NT2/D1 (cell line): ENCODE results near the gene PEX26.
"Not testable (repeated sequence)": the region's sequence is repeated elsewhere in the genome, so short reads cannot be mapped to it uniquely, and the experiment has no call there.

ENCODE experiments used
- DNase-seq: peaks from one replicate; pipeline ENCODE4 v3.0.0-alpha.2; 2011; ENCODE audit warnings: low read depth, low spot score
- H3K27me3 ChIP-seq: 2 replicates; pipeline ENCODE4 v1.6.0; 2011; ENCODE audit warnings: mild to moderate bottlenecking; ENCODE audit not compliant: insufficient read length, insufficient read depth
- H3K36me3 ChIP-seq: 2 replicates; pipeline ENCODE4 v1.6.1; 2011; ENCODE audit warnings: mild to moderate bottlenecking, low read length, mixed read lengths; ENCODE audit not compliant: insufficient read depth, insufficient read length
- H3K4me1 ChIP-seq: 2 replicates; pipeline ENCODE4 v1.5.1; 2011; ENCODE audit not compliant: insufficient read depth, insufficient read length
- H3K4me3 ChIP-seq: 2 replicates; pipeline ENCODE4 v1.5.1; 2011; ENCODE audit warnings: low read depth; ENCODE audit not compliant: insufficient read length
- H3K9ac ChIP-seq: 2 replicates; pipeline ENCODE4 v1.6.0; 2011; ENCODE audit warnings: low read depth; ENCODE audit not compliant: insufficient read length
- H3K9me3 ChIP-seq: 2 replicates; pipeline ENCODE4 v1.5.1; 2011; ENCODE audit warnings: mild to moderate bottlenecking, low read length; ENCODE audit not compliant: insufficient read depth
- SUZ12 ChIP-seq: IDR thresholded peaks from 2 replicates; pipeline ENCODE4 v1.6.1; 2011; ENCODE audit not compliant: insufficient read length, insufficient read depth; ENCODE audit errors: extremely low read depth
- YY1 ChIP-seq: IDR thresholded peaks from 2 replicates; pipeline ENCODE4 v1.6.1; 2011; ENCODE audit not compliant: insufficient read length, insufficient read depth
- ZNF274 ChIP-seq: IDR thresholded peaks from 2 replicates; pipeline ENCODE4 v1.6.1; 2011; ENCODE audit warnings: mild to moderate bottlenecking, low read depth, low read length

PEX26 gene

DNA sequence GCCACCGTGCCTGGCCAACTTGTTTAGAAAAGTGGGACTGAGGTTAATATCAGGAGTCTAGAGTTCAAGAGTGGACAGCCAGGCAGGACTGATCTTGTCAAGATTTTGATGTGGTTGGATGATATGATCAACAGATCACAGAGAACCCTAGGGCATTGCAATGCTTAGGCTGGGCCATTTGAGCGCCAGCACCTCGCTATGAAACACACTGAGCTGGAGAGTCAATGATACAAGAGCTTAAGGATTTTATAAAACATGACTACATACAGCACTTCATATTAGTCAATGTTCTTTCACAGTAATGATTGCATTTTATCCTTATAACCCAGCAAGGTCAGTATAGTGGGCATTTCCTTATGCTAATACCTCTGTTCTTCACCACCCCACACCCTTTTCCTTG, 15.4 kb upstream of the PEX26 start:
- TF ChIP-seq SUZ12 (no peak), ZNF274 (no peak), YY1 (no peak)
- H3K27me3 ChIP-seq, result no peaks in the 10 kb centered on the region
- no peaks in the 10 kb centered on the region for H3K9me3 ChIP-seq
- no peaks in the 10 kb centered on the region for H3K36me3 ChIP-seq
- H3K4me3 ChIP-seq, result no peak overlapping the region
- H3K4me1 ChIP-seq, result no peaks in the 10 kb centered on the region
- no peak overlapping the region for H3K9ac ChIP-seq
- no peak for DNase-seq

DNA sequence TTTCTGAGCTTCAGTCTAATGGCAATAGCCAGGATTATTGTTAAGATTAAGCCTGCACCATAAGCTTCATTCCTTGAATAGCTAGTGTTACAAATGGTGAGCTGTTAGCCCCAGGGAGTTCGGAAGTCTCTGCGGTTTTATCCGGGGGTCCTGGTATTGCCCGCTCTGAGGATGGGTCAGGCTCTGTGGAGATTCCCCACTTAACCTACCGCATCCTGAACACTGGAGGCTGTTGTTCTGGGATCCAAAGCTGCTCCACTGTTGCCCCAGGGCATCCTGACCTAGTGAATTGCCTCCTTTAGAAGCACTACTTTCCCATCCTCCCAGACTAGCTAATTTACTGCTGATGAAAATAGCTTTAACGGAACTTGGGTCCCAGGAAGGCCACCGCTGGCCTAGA, 14.5 kb upstream of the PEX26 start:
- no peak for DNase-seq
- no peaks in the 10 kb centered on the region; the same call in 1 of the 2 replicates for H3K9me3 ChIP-seq
- TF ChIP-seq YY1 (no peak), SUZ12 (no peak), ZNF274 (no peak)
- no peak overlapping the region for H3K9ac ChIP-seq
- no peaks in the 10 kb centered on the region for H3K27me3 ChIP-seq
- H3K4me1 ChIP-seq, result no peaks in the 10 kb centered on the region
- no peaks in the 10 kb centered on the region for H3K36me3 ChIP-seq
- H3K4me3 ChIP-seq, result no peak overlapping the region

DNA sequence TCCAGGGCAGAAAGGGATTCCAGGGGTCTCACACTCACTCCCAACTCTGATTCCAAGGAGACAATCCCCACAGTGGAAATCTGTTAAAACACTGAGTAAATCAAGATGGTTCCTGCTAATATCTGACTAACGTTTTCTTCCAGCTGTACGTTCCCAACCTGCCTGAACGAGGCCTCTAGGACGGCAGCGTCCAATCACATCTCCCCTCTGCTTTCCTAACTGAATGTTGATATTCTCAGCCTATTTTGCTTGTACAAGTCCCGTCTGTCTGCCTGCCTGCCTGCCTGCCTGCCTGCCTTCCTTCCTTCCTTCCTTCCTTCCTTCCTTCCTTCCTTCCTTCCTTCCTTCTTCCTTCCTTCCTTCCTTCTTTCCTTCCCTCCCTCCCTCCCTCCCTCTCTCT, 14.1 kb upstream of the PEX26 start:
- H3K4me3 ChIP-seq, H3K4me1 ChIP-seq, H3K9ac ChIP-seq, H3K36me3 ChIP-seq, H3K9me3 ChIP-seq, H3K27me3 ChIP-seq, DNase-seq: not testable (repeated sequence)

DNA sequence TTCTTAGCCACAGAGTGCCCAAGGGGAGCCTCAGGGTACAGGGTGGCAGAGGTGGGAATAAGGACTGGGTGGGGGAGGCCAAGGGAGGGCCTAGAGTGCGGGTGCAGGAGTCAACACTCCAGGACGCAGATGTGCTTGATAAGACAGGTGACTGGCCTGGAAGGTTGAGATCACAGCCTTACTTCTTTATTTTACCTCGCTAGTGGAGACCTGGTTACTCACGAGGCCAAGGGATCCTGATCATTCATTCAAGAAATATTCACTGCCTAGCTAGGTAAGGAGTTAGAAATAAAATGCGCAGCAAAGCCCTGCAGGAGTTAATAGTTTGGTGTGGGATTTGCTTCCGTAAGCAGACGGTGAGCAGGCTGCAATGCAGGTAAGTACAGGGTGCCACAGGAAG, 13.2 kb upstream of the PEX26 start:
- H3K9me3 ChIP-seq, result no peaks in the 10 kb centered on the region; the same call in 1 of the 2 replicates
- no peaks in the 10 kb centered on the region for H3K4me1 ChIP-seq
- no peak overlapping the region for H3K4me3 ChIP-seq
- DNase-seq, result no peak
- no peak overlapping the region for H3K9ac ChIP-seq
- no peaks in the 10 kb centered on the region for H3K27me3 ChIP-seq
- H3K36me3 ChIP-seq, result no peaks in the 10 kb centered on the region
- no peak for TF ChIP-seq YY1
- no peak for TF ChIP-seq SUZ12
- no peak for TF ChIP-seq ZNF274

DNA sequence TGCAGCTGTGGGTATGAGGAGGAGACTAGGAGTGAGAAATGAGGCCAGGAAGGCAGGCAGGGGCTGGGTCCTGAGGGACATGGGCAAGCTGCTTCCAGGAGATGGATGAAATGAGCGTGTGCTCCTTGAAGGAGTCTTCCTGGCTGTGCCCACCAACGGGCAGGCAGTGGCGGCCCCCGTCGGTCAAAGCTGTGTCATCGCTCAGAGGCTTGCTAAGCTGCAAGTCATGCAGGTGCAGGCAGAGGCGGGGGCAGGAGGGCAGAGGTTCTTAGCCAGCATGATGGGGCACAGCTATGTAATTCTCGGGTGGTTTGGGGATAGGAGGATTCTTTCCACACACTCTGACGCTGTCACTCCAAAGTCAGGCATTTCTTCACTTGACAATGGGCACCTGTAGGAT, 12.5 kb upstream of the PEX26 start:
- Histone ChIP-seq H3K9me3 (no peaks in the 10 kb centered on the region; the same call in 1 of the 2 replicates), H3K4me1 (no peaks in the 10 kb centered on the region)

DNA sequence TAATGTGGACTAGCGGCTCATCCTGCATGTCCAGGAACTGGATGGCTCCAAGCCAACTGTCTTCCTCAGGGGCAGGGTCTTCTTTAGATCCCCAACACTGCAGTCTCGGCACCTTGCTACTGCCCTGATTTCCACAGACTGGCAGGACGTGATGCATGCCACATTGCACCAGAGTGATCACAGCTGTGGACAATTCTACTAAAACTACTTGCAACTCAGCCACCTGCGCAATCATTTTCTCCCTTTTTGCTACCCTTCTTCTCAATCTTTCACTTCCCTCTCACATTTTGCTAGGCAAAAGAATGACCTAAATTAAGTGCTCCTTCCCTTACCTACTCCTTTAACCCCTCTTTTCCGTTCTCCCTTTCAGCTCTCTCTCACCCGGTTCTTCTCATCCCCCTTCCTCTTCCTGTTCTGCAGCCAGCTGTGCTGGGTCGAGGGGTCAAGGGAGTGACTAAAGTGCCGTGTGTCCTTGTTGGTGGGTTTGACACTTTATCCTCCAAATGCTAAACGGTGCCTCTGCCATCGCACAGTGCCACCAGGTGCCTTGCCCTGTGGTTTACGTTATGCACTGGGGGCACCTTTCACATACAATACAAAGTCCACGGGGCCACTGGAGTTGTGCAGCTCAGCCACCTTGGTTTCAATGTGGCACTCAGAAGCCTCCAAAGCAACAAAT, 11.5 kb upstream of the PEX26 start:
- no peak overlapping the region for H3K9ac ChIP-seq
- TF ChIP-seq ZNF274 (no peak), SUZ12 (no peak), YY1 (no peak)
- peaks cover 5% of the 10 kb centered on the region for H3K4me1 ChIP-seq
- no peak overlapping the region for H3K4me3 ChIP-seq
- no peaks in the 10 kb centered on the region for H3K36me3 ChIP-seq
- H3K9me3 ChIP-seq, result no peaks in the 10 kb centered on the region; the same call in 1 of the 2 replicates
- no peak for DNase-seq
- H3K27me3 ChIP-seq, result no peaks in the 10 kb centered on the region

More for the DNA sequence above, 12.5 kb upstream of the PEX26 start:
- TF ChIP-seq ZNF274, result no peak
- TF ChIP-seq YY1, result no peak
- TF ChIP-seq SUZ12, result no peak
- no peaks in the 10 kb centered on the region for H3K27me3 ChIP-seq
- no peak overlapping the region for H3K9ac ChIP-seq
- no peaks in the 10 kb centered on the region for H3K36me3 ChIP-seq
- H3K4me3 ChIP-seq, result no peak overlapping the region
- DNase-seq, result no peak

DNA sequence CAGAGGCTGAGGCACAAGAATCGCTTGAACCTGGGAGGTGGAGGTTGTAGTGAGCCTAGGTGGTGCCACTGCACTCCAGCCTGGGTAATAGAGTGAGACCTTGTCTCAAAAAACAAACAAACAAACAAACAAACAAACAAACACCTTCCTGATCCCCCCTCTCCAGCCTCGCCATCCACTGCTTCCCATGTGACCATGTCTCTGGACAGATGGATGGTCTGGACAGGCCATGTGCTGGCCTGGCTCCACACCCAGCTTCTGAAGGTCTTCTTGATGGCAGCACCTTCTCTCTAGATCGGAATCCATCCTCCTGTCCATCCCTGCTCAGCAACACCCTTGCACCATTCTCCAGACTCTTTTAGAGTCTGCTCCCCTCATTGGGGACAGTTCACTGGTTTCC, 10.7 kb upstream of the PEX26 start:
- H3K4me3 ChIP-seq, result no peak overlapping the region
- H3K27me3 ChIP-seq, result no peaks in the 10 kb centered on the region
- H3K9me3 ChIP-seq, result no peaks in the 10 kb centered on the region; the same call in 1 of the 2 replicates
- TF ChIP-seq SUZ12, result no peak
- DNase-seq, result no peak
- H3K4me1 ChIP-seq, result peaks cover 5% of the 10 kb centered on the region
- no peaks in the 10 kb centered on the region for H3K36me3 ChIP-seq
- no peak overlapping the region for H3K9ac ChIP-seq
